GM21360 (cell line): ENCODE results near the gene POT1.

ENCODE experiments used
- ATAC-seq: cut with Tn5 transposase; IDR thresholded peaks from one replicate; pipeline ENCODE4 v1.9.1; 2021; ENCODE audit warnings: mild to moderate bottlenecking, moderate library complexity; ENCODE audit not compliant: unreplicated experiment

The POT1 gene

GRCh38 chr7:124775422-124775821 is 154.2 kb downstream of the POT1 start:
- ATAC-seq: no peak

GRCh38 chr7:124773938-124774337 is 155.7 kb downstream of the POT1 start:
- no peak for ATAC-seq

- ATAC-seq: no peak
Observed at GRCh38 chr7:124773339-124773738, 156.3 kb downstream of the POT1 start.
